Gastrocnemius medialis (tissue), 4 donors: ENCODE results near the gene TPK1.

Experiments
- CTCF ChIP-seq, 5 experiments: fragments of 450-650 bp in 3 of 5; fragments of 200-600 bp in 2 of 5; sonication (generic) in 2 of 5; IDR thresholded peaks in 4 of 5; conservative IDR thresholded peaks in 1 of 5; 1 replicate in 4 of 5; 2 replicates in 1 of 5; pipeline ENCODE4 v1.5.1; 2016 to 2019; ENCODE audit warnings: antibody characterized with exemption in 5 of 5, mild to moderate bottlenecking in 3 of 5, moderate library complexity in 3 of 5
- POLR2A ChIP-seq, 2 donors: fragments of 450-650 bp; IDR thresholded peaks; one replicate each; pipeline ENCODE4 v1.6.1; 2017; ENCODE audit warnings: antibody characterized with exemption in 2 of 2, mild to moderate bottlenecking in 2 of 2, moderate library complexity in 2 of 2

GRCh38 chr7:144735505-144736276 lies 100.2 kb downstream of the TPK1 start:
- TF ChIP-seq CTCF (IDR thresholded peaks at IDR 0.05 in 4 of 5, conservative IDR thresholded peaks at IDR 0.05 in 1 of 5) (no peak), POLR2A (IDR thresholded peaks at IDR 0.05) (no peak)
